NCI-H510A treated with DMSO at 0.1 percent for 48 hours (cell line): ENCODE data around the gene ITPR2.
"Not testable (repeated sequence)": the region's sequence is repeated elsewhere in the genome, so short reads cannot be mapped to it uniquely, and the experiment has no call there.

Source experiments
- DNase-seq: peaks from one replicate; lab custom pipeline; 2025; lab: John Stamatoyannopoulos, UW

The ITPR2 gene

DNA sequence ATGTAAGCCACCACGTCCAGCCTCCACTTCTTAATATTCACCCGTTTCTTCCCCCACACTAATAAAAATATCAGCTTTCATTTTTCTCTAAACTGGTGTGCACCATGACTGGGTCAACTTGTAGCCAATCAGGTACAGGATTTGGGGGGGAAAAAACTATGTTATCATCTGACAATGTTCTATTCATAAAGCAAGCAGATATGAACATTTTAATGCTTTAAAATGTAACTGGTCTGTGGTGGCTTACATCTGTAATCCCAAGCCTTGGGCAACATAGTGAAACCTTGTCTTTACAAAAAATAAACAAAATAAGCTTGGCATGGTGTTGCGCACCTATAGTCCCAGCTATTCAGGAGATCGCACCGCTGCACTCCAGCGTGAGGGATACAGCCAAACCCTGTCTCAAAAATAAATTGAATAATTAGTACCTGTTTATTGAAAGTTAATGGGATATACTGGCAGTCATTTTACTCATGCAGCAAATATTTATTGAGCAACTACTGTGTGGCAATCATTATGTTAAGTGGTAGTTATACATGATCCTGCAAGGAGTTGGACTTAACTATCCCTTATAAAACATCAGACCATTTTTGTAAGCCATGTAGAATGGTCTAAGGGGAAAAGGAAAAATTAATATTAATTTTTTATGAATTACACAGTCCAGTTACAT lies 15.3 kb upstream of the ITPR2 start:
- DNase-seq, result no peak

DNA sequence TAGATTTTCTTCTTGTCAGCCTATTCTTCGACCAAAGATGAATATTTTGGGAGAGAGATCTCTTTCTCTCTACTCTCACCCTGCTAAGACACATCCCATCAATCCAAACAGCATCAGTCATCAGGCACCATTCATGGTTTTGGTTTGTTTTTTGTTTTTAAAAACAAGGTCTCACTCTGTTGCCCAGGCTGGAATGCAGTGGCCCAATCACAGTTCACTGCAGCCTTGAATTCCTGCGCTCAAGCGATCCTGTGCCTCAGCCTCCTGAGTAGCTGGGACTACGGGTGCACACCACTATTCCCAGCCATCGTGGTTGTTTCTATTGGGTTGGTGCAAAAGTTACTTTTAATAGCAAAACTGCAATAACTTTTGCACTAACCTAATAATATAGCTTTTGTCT lies 14.4 kb upstream of the ITPR2 start:
- DNase-seq, result no peak

DNA sequence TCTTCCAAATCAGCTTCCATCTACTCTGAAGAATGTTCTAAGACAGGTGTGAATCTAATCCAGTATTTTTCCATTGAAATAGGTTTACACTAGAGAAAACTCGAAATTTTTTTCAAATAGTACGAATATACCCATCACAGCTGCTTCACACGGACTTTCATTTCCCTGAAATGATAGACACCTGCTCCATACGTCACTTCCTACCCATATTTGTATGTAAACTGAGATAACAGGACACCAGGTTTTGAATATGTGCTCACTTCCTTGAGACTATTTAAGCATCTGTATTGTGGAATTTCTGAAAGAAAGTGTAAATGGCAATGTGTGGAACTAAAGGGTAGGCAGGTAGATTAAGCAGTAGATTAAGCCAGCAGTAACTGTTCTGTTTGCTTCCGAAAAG lies 13.4 kb upstream of the ITPR2 start:
- DNase-seq, result no peak

DNA sequence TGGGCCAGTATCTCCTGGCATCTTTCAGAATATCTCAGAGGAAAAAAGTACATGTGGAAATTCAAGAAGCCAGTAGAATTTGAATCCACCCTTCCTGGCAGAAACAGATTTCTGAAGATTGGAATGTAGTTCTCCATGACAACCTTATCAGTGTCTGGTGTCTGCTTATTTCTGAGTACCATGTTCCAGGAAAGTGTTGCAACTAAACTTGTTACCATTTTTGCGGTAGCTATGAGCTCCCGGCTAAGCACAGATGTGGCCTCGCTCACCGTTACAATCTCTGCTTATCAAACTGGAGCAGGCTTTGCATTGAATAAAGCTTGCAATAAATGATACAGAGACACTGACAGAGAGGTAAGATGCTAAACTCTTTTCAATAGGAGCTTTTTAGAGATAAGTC lies 13.0 kb upstream of the ITPR2 start:
- DNase-seq, result no peak

DNA sequence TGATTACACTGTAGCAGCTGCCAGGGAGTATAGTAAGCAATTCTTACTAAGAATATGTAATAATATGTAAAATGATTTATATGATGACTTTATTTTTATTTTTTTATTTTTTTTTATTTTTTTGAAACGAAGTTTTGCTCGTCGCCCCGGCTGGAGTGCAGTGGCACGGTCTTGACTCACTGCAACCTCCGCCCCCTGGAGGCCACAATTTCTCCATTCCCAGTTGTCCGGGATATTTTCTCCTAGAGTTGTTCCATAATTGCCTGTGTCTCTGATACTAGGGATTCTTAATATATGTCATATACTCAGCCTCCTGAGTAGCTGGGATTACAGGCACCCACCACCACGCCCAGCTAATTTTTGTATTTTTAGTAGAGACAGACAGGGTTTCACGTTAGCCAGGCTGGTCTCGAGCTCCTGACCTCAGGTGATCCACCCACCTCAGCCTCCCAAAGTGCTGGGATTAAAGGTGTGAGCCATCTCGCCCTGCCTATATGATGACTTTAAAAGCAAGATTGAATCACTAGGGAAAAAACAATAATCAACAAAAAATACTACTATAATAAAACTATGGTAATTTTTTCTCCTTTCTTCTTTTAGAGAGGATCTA lies 12.2 kb upstream of the ITPR2 start:
- peak; percentile 43 for DNase-seq

DNA sequence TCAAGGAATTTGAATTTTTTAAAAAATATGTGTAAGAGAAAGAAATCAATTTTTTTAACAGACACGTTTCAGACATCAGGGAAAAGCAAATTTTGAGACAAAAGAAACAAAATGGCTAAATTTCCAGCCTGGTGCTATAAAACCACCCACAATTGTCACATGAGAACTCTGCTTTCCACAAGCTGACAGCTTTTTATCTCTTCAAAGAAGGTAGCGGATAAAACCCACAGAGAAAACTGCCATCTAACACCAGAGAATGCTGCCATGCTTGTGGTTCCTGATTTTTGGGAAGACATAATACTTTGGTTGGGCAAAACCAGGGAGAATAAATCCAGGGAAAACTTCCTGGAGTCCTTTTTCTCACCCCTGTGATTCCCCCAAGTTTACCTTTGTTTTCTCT lies 10.3 kb upstream of the ITPR2 start:
- no peak for DNase-seq

DNA sequence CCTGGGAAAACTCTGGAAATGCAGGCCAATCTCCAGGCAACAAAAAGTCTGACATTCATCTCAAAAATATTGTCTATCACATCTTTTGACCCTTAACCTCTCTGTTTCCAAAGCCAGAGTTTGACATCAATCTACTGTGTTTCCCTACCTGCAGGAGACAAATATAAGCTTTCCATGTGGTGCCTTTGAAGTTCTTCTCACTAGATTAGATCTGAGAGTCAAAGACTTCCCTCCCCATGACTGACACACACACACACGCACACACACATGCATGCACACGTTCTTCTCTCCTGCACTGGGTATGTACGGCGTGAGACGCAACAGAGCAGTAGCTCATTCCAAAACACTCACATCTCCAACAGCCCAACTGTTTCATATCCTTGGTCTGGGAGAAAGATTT lies 8.1 kb upstream of the ITPR2 start:
- no peak for DNase-seq

DNA sequence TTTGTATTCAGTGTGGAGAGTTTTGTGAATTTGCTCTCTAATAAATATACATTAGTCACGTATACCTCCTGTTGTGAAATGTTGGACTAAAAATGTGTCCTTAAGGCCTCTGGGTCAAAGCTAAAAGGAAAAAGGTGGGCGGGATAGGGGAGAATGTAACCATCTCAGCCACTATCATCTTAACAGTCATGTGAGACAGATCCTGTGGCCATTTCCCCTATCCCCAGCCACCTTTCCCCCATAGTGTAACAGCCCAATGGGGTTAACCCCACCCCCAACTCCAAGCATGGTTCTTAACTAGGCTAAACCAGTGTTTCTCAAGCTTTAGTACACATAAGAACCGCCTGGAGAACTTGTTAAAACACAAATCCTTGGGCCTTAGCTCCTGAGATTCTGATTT lies 6.5 kb upstream of the ITPR2 start:
- DNase-seq, result no peak

DNA sequence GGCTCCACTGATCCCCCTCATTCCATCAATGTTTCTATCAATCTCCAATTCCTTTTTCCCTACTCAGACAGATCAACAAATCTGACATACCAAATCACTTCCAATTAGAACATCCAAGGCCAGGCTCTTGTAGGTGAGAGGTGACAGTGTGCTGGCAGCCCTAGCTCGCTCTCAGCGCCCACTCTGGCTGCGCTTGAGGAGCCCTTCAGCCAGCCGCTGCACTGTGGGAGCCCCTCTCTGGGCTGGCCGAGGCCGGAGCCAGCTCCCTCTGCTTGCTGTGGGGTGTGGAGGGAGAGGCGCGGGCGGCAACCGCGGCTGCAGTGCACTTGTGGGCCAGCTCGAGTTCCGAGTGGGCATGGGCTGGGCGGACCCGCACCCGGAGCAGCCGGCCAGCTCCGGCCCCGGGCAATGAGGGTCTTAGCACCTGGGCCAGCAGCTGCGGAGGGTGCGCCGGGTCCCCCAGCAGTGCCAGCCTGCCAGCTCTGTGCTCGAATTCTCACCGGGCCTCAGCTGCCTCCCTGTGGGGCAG lies 6.0 kb upstream of the ITPR2 start:
- DNase-seq, result no peak

DNA sequence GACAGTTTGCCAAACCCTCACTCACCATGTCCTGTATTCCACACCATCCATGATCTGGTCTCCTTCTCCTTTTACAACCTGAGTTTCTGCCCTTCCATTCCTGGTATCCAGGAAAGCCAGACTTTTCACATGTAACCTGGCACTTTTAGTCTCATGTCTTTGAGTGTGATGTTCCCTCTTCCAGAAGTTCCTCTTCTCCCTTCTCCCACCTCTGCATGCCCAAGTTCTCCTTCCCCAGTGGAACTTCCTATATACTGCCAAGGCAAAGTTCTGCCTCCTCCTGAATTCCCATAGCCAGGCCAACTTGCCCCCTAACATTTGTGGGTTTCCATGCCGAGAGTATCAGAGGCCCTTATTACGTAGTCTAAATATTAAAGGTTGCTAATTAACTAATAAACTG lies 3.2 kb upstream of the ITPR2 start:
- DNase-seq, result no peak

DNA sequence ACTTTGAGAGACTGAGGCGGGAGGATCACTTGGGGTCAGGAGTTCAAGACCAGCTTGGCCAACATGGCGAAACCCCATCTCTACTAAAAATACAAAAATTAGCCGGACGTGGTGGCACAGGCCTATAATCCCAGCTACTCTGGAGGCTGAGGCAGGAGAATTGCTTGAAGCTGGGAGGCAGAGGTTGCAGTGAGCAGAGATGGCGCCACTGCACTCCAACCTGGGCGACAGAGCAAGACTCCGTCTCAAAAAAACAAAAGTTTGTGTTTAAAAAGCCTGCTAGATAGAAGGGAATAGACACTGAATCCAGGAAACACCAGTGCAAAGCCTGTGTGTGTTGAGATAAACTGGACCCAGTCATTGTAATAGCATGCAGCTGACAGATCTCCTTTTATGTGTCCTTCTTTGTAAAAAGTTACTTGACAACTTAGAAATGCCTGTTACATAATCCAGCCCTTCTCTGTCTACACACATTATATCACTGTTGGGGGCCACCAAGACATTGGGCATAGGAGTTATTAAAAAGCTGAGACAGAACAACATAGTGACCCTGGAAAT lies 1.6 kb upstream of the ITPR2 start:
- DNase-seq, result not testable (repeated sequence)

DNA sequence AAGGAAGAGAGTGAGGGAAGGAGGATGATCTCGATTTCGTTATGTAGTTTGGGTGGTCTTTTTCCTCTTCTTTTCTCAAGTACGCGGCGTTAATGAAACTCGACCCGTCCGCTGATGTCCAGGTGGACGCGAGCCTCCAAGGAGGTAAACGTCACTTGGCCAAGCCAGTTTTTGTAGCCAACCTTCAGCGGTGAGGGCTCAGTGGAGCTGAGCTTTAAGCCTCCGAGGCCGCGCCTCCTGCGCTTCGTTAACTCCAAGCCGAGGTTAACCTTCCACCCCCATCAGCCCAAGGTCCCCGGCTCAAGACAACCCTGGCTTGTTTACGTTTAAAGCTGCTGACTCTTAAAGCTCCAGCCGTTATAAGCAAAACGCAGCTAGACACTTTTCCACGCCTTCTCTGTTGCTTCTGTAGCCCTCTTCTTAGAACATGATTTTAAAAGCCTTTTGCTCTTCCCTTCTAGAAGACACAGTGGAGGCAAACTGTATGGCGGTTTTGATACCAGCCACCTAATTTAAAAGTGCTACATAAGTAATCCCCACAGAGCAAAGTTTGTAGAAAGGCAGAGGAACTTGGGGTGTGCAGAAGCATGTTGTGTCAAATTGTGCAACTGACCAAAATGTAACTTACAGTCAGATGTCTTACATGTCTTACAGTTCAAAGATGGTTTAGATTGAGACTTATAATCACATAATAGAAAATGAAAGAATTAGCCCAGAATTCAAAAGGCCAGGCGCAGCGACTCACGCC lies 923 bp upstream of the ITPR2 start:
- DNase-seq, result peak; percentile 69

DNA sequence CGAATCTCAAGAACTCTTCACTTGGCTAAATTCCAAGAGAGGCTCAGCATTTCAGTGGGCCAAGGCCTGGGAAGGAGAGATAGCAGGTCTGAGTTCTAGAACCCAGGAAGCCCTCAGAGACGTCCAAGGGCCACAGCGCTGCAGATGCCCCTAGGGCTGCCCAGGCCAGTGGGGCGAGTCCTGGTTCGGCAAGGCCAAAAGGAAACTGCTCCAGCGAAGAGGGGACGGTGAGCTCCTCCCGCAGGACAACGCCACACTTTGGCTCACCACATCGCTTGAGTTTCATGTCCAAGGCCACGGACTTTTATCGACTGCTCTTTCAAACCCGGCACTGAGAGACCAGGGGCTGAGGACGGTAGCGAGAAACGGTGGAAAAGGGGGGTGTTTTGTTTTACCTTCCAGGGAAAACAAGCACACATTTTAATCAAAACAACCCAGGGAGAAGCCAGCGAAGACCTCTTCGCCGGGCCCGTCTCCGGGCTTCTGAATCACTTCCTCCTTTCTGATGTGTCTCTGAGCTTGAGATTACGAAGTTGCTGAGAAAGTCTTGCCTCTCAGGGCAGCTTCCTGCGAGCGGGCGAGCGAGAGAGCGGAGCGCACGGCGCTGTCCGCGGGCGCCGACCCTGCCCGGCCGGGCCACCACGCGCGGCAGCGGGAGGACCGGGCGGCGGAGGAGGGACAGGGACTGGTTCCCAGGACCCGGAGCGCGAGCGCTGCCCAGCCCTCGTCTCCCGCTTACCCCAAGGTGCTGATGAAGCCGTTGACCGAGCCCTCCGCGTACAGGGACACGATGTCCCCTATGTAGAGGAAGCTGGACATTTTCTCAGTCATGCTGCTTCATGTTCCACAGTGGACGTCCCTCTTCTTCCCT lies 808 bp downstream of the ITPR2 start:
- peak; percentile 71 for DNase-seq

DNA sequence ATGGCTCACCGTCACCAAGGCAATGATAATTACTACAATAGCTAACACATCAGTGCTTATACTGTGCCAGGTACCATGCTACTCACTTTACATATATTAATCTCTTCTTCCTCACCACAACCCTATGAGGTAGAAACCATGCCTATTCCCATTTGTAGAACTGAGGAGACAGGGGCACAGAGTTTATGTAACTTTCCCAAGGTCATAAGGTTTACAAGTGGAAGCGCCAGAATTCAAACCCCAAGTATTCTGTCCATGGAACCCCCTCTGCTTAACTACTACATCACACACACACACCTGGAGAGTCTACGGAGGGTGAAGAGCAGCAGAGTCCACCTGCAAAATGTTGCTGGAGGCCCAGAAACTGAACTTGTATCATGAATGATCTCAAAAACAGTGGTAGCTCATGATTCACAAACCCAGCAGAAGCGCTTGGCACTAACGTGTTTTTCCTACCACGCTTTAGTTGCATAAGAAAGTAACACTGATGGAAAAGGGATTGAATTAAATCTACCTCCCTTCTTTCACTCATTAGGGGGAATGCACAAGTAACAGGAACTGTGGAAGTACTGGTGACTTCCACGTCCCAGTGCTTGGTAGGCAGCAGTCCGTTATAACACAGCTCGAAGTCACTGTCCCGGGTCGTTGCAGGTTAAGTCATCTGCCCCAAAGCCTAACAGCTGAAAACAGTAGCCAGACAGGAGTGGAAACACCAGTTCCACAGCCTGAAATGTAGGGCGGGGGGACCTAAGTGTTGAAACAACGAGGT lies 2.0 kb downstream of the ITPR2 start:
- DNase-seq, result no peak

DNA sequence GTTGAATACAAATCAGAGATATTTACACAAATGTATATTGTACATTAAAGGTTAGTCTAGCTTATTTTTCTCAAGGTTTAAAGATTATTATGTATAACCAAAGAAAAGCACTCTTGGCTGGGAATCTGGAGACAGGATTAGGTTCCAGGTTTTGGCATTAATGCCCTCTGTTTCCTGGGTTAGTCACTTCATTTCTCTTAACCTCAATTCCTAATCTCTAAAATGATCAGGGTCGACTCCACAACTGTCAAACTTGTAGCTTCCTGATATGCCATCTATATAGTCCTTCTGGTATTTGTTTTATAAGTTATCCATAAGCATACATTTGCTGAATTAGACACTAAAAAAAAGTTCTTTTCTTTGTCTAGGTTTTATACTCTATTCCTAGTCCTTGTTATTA lies 2.6 kb downstream of the ITPR2 start:
- no peak for DNase-seq

DNA sequence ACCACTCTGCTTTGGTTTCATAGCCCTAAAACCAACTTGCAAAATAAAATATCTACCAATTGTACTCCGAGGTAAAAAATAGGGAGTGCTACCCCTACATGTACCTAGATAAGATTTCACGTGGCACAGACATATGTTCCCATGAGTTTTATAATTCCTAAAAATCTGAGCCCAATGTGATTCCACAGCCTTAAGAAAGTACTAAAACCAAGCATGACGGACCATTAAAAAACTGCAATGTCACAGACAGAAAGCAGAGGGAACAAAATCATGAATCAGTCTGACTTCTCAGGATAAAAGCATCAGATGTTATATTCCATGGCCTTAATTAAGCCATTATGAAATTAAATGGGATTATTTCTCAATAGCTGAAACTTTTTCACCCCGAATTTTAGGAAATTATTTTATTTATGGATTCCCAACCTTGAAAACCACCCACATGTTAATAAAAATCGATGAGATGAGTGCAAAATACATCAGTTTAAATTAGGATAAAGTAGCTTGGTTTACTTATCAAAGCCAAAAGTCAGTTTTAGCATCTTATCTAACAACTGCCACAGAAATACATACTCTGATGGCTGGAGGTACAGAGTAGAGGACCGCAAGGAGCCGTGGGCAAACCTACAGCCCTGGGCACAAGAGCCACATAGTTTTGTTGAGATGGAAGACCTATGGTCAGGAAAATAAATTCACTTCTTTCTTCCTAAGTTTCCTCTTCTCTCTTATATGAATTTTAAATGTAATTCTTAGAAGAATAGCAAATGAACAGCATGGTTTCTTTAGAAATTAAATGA lies 4.5 kb downstream of the ITPR2 start:
- DNase-seq, result no peak

DNA sequence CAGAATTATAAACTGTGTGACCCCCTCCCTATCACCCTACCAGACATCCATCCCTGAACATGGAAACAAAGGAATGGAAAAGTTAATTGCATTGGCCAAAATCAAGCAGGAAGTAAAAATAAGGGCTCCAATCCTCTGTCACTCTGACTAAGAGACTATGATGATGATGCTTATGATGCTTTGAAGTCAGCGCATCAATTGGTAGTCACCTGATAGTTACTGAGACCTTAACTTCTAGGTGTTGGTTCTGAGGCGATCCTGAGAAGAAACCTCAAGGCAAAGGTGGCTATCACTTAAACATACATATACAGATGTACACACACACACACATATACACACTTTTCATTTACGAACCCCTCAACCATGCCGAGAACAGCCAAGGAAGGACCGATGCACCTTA lies 6.6 kb downstream of the ITPR2 start:
- no peak for DNase-seq

DNA sequence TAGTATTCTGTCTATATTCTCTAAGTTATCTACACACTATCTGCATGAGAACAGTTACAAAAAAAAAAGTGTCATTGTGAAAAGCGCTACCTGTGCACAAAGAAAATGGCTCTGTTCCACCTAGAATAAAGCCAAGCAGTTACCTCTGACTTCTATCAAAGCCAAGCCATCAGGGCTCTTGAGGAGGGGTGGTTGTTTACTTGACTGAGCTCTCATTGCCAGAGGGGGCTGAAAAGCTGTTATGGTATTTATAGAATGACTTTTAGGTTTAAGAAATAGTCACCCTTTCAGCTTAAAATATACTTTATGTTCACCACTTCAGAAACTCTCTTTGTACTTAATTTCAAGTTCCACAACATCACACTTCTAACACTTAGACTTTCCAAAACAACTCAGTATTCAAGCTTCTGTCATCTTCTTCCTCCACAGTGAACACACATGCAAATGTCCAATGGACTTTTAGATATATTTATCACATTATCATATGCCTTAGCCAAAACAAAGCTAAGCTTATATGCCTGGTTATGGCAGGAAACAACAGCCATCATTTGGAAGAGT lies 7.5 kb downstream of the ITPR2 start:
- DNase-seq, result no peak

DNA sequence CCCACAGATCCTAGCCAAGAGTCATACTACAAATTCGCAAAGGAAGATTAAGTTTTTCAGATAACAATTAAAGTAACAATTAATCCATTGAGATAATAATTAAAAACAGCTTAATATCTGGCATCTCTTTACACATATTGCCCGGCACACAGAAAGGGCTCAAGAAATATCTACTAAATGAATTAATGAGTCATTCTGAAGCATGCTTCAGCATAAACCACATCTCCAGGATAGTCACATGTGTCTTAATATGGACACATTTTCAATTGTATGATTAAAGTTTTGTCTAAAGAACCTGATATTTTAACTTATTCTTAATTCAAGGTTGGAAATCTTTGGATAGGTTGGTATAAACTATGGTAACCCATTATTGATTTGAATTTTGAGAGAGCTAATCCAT lies 9.6 kb downstream of the ITPR2 start:
- no peak for DNase-seq

DNA sequence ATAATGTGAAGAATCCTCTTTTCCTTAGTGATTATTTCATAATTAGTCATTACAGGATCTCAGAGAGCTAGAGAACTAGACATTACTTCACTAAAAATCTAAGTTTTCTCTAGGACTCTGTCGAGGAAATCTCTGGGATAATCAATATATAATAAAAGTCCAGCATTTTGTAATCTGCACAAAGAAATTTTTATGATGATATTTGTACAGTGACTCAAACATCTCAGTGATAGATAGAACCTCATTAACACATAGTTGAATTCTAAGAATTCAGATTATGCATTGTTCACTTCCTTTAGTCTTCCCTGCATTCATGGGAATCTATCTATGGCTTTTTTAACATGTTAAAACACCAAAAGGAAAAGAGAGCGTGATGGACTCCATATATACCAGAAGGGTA lies 11.0 kb downstream of the ITPR2 start:
- DNase-seq, result no peak
